Liver (tissue), 9 donors: ENCODE data around the gene MAP4K4. TPM values are rescaled to one million over a fixed set of nuclear protein-coding genes. Genes with fewer than 3 reads are reported as not detected.
A peak's percentile ranks its signal among the peaks of the same experiment; 100 is the strongest.

Experiments used
- DNase-seq: peaks from one replicate; pipeline ENCODE4 v3.0.0-alpha.2; 2017; ENCODE audit warnings: low spot score
- H3K27ac ChIP-seq, 2 donors: one replicate each; pipeline ENCODE4 v1.7.0; 2013; ENCODE audit warnings: inconsistent platforms in 2 of 2, low read length in 2 of 2, control low read depth in 1 of 2, low read depth in 1 of 2, mild to moderate bottlenecking in 1 of 2
- H3K27me3 ChIP-seq, 4 donors: one replicate each; pipeline versions ENCODE4 v1.6.1 to v1.7.0; 2013; ENCODE audit warnings: low read length in 3 of 4, inconsistent platforms in 1 of 4, mild to moderate bottlenecking in 1 of 4, moderate library complexity in 1 of 4; ENCODE audit not compliant: control insufficient read depth in 4 of 4, insufficient read depth in 4 of 4
- H3K36me3 ChIP-seq, 4 donors: one replicate each; pipeline versions ENCODE4 v1.6.1 to v1.7.0; 2013; ENCODE audit warnings: low read length in 3 of 4, mild to moderate bottlenecking in 3 of 4, low read depth in 1 of 4, moderate library complexity in 1 of 4; ENCODE audit not compliant: control insufficient read depth in 4 of 4, insufficient read depth in 3 of 4
- H3K4me1 ChIP-seq, 4 donors: one replicate each; pipeline versions ENCODE4 v1.6.1 to v1.7.0; 2013; ENCODE audit warnings: low read length in 3 of 4, mild to moderate bottlenecking in 3 of 4, moderate library complexity in 1 of 4; ENCODE audit not compliant: control insufficient read depth in 4 of 4, insufficient read depth in 4 of 4
- H3K4me3 ChIP-seq, 3 donors: one replicate each; pipeline versions ENCODE4 v1.6.1 to v1.7.0; 2013; ENCODE audit warnings: low read length in 3 of 3, control low read depth in 1 of 3, low read depth in 1 of 3, mild to moderate bottlenecking in 1 of 3
- H3K9ac ChIP-seq, 2 donors: one replicate each; pipeline ENCODE4 v1.7.0; 2013; ENCODE audit warnings: low read length in 2 of 2, mild to moderate bottlenecking in 2 of 2, moderate library complexity in 2 of 2, control low read depth in 1 of 2, low read depth in 1 of 2
- H3K9me3 ChIP-seq, 4 donors: one replicate each; pipeline versions ENCODE4 v1.6.1 to v1.7.0; 2013; ENCODE audit warnings: low read length in 3 of 4; ENCODE audit not compliant: control insufficient read depth in 4 of 4
- EGR1 ChIP-seq, 2 donors: IDR thresholded peaks; 2 replicates each; pipeline ENCODE4 v1.6.1; 2016 to 2018; ENCODE audit warnings: antibody characterized with exemption in 2 of 2, low read depth in 2 of 2
- FOXA1 ChIP-seq: IDR thresholded peaks from 2 replicates; pipeline ENCODE4 v1.6.1; 2016; ENCODE audit warnings: antibody characterized with exemption
- FOXA2 ChIP-seq: IDR thresholded peaks from 2 replicates; pipeline ENCODE4 v1.6.1; 2016; ENCODE audit warnings: antibody characterized with exemption
- GABPA ChIP-seq, 2 donors: IDR thresholded peaks in 1 of 2; conservative IDR thresholded peaks in 1 of 2; 2 replicates each; pipeline ENCODE4 v1.6.1; 2016; ENCODE audit warnings: antibody characterized with exemption in 2 of 2, mild to moderate bottlenecking in 1 of 2, moderate library complexity in 1 of 2
- HNF4A ChIP-seq, 2 donors: conservative IDR thresholded peaks; 2 replicates each; pipeline ENCODE4 v1.6.1; 2016; ENCODE audit warnings: antibody characterized with exemption in 2 of 2, mild to moderate bottlenecking in 2 of 2
- JUND ChIP-seq, 2 donors: IDR thresholded peaks; 2 replicates each; pipeline ENCODE4 v1.6.1; 2016; ENCODE audit warnings: antibody characterized with exemption in 2 of 2
- RAD21 ChIP-seq, 2 donors: IDR thresholded peaks; 2 replicates each; pipeline ENCODE4 v1.6.1; 2016; ENCODE audit warnings: antibody characterized with exemption in 2 of 2, mild to moderate bottlenecking in 2 of 2
- RXRA ChIP-seq, 2 donors: IDR thresholded peaks; 2 replicates each; pipeline ENCODE4 v1.6.1; 2017 to 2018; ENCODE audit warnings: antibody characterized with exemption in 2 of 2, mild to moderate bottlenecking in 1 of 2
- SP1 ChIP-seq: IDR thresholded peaks from 2 replicates; pipeline ENCODE4 v1.6.1; 2018; ENCODE audit warnings: antibody characterized with exemption, mild to moderate bottlenecking
- TAF1 ChIP-seq: conservative IDR thresholded peaks from 2 replicates; pipeline ENCODE4 v1.6.1; 2016; ENCODE audit warnings: antibody characterized with exemption, mild to moderate bottlenecking
- WGBS: extraction: QIAGEN DNeasy Blood & Tissue Kit; methylation state at CpG from one replicate; pipeline ENCODE4 v1.1.7; 2013; 5-methylcytosine and 5-hydroxymethylcytosine counted together
- polyA plus RNA-seq, 2 donors: library from polyadenylated mRNA; stranded (reverse) in 1 of 2; unstranded in 1 of 2; fragments of 200-250 nt in 1 of 2; fragments of >200 nt in 1 of 2; fragmentation: Nextera tagmentation in 1 of 2; extraction: Ambion mirVana in 1 of 2; gene quantifications; one replicate each; pipeline versions ENCODE4 v1.2.1 to v1.2.3, GENCODE V29; 2013 to 2015
- total RNA-seq, 2 donors: library from RNA; depleted of rRNA; stranded (reverse); fragments of >200 nt; gene quantifications; one replicate each; pipeline ENCODE4 v1.2.3, GENCODE V29; 2014
- TF ChIP-seq, protein P1 (sequence below): IDR thresholded peaks from 2 replicates; pipeline ENCODE4 v1.6.1; 2016; ENCODE audit warnings: antibody characterized with exemption
- TF ChIP-seq, protein P2 (sequence below): IDR thresholded peaks from 2 replicates; pipeline ENCODE4 v1.6.1; 2016; ENCODE audit warnings: antibody characterized with exemption, mild to moderate bottlenecking
- TF ChIP-seq, protein P3 (sequence below): IDR thresholded peaks from 2 replicates; pipeline ENCODE4 v1.6.1; 2016; ENCODE audit warnings: antibody characterized with exemption
- donor health status: healthy.
- donor health status: healthy.
- donor health status: healthy.
- donor health status: healthy.
- donor health status: healthy.

Gene MAP4K4
- total and polyA plus RNA-seq, 4 donors: 9.1 to 40.0 (median 23.6) TPM

DNA sequence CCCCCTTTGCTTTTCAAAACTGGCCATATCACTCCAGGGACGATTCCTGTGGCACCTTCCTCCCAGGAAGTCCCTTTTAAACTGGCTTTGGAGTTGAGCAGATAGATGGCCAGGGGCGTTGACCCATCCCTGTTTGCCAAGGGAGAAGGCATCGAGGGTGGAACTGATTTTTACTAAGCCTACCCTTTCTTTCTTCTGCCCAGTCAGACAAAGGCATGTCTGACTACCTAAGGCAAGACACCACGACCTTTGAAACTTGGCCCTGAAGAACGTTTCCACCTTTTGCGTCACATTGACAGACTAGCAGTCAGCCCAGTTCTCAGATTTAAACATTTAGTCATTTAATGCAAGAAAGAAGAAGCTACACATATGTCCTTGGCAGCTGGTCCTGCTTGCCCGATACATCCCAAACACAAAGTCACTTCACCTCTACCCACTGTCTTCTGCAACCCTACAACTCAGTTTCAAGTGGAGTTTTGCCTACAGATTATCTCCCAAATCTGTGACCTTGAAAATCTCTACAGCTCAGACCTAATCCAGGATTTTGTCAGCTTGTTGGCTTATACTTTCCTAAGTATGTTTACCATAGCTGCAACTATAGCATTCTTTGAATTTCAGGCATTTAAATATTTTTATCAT, 192.1 kb downstream of the MAP4K4 start:
- WGBS: 51% methylated on average over 7 of the region's 7 CpGs
- Histone ChIP-seq H3K9me3 (no peaks in the 10 kb centered on the region), H3K4me3 (no peak overlapping the region), H3K4me1 (peaks cover 2 to 18% (median 15%) of the 10 kb centered on the region in 4 donors), H3K36me3 (peaks cover 3 to 29% (median 24%) of the 10 kb centered on the region in 4 donors), H3K9ac (no peak overlapping the region), H3K27ac (no peak overlapping the region), H3K27me3 (no peaks in the 10 kb centered on the region)
- no peak for DNase-seq
- peak in 1 of 2 donors; percentile 67 for TF ChIP-seq RXRA (IDR thresholded peaks at IDR 0.05)
- TF ChIP-seq RAD21 (IDR thresholded peaks at IDR 0.05): peak in 1 of 2 donors; percentile 10
- TF ChIP-seq FOXA2: no peak
- peak; percentile 25 to 52 for TF ChIP-seq HNF4A (conservative IDR thresholded peaks at IDR 0.05)
- TF ChIP-seq SP1: peak; percentile 25

DNA sequence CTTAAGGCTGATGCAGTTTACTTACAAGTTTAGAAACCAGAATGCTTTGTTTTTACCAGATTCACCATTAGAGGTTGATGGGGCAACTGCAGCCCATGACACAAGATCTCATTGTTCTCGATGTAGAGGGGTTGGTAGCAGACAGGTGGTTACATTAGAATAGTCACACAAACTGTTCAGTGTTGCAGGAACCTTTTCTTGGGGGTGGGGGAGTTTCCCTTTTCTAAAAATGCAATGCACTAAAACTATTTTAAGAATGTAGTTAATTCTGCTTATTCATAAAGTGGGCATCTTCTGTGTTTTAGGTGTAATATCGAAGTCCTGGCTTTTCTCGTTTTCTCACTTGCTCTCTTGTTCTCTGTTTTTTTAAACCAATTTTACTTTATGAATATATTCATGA, 194.9 kb downstream of the MAP4K4 start:
- TF ChIP-seq HNF4A (conservative IDR thresholded peaks at IDR 0.05): no peak
- TF ChIP-seq EGR1 (IDR thresholded peaks at IDR 0.05; ENCODE audit: low read depth in 2 of 2): no peak
- TF ChIP-seq JUND (IDR thresholded peaks at IDR 0.05): no peak
- no peak for TF ChIP-seq FOXA1
- TF ChIP-seq SP1: no peak
- no peak for TF ChIP-seq GABPA (IDR thresholded peaks at IDR 0.05 in 1 of 2, conservative IDR thresholded peaks at IDR 0.05 in 1 of 2)
- TF ChIP-seq, protein P1, sequence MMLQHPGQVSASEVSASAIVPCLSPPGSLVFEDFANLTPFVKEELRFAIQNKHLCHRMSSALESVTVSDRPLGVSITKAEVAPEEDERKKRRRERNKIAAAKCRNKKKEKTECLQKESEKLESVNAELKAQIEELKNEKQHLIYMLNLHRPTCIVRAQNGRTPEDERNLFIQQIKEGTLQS: no peak
- TF ChIP-seq, protein P2, sequence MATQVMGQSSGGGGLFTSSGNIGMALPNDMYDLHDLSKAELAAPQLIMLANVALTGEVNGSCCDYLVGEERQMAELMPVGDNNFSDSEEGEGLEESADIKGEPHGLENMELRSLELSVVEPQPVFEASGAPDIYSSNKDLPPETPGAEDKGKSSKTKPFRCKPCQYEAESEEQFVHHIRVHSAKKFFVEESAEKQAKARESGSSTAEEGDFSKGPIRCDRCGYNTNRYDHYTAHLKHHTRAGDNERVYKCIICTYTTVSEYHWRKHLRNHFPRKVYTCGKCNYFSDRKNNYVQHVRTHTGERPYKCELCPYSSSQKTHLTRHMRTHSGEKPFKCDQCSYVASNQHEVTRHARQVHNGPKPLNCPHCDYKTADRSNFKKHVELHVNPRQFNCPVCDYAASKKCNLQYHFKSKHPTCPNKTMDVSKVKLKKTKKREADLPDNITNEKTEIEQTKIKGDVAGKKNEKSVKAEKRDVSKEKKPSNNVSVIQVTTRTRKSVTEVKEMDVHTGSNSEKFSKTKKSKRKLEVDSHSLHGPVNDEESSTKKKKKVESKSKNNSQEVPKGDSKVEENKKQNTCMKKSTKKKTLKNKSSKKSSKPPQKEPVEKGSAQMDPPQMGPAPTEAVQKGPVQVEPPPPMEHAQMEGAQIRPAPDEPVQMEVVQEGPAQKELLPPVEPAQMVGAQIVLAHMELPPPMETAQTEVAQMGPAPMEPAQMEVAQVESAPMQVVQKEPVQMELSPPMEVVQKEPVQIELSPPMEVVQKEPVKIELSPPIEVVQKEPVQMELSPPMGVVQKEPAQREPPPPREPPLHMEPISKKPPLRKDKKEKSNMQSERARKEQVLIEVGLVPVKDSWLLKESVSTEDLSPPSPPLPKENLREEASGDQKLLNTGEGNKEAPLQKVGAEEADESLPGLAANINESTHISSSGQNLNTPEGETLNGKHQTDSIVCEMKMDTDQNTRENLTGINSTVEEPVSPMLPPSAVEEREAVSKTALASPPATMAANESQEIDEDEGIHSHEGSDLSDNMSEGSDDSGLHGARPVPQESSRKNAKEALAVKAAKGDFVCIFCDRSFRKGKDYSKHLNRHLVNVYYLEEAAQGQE: no peak
- no peak for TF ChIP-seq TAF1
- TF ChIP-seq, protein P3, sequence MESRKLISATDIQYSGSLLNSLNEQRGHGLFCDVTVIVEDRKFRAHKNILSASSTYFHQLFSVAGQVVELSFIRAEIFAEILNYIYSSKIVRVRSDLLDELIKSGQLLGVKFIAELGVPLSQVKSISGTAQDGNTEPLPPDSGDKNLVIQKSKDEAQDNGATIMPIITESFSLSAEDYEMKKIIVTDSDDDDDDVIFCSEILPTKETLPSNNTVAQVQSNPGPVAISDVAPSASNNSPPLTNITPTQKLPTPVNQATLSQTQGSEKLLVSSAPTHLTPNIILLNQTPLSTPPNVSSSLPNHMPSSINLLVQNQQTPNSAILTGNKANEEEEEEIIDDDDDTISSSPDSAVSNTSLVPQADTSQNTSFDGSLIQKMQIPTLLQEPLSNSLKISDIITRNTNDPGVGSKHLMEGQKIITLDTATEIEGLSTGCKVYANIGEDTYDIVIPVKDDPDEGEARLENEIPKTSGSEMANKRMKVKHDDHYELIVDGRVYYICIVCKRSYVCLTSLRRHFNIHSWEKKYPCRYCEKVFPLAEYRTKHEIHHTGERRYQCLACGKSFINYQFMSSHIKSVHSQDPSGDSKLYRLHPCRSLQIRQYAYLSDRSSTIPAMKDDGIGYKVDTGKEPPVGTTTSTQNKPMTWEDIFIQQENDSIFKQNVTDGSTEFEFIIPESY: no peak
- H3K36me3 ChIP-seq: peaks cover 3 to 24% (median 18%) of the 10 kb centered on the region in 4 donors

More for the DNA sequence above, 194.9 kb downstream of the MAP4K4 start:
- Histone ChIP-seq H3K4me3 (no peak overlapping the region), H3K9ac (no peak overlapping the region), H3K4me1 (peaks cover 2 to 18% (median 17%) of the 10 kb centered on the region in 4 donors), H3K9me3 (no peaks in the 10 kb centered on the region), H3K27me3 (no peaks in the 10 kb centered on the region), H3K27ac (no peak overlapping the region)
- DNase-seq: no peak
- WGBS: 95% methylated on average over 3 of the region's 3 CpGs
